Mucosa of rectum (tissue), 2 donors: Measurements from ENCODE around the gene ADPGK.

ENCODE experiments used
- H3K27ac ChIP-seq, 2 donors: one replicate each; pipeline ENCODE4 v1.7.0; 2013; ENCODE audit warnings: inconsistent platforms in 2 of 2, low read depth in 2 of 2, low read length in 2 of 2
- H3K27me3 ChIP-seq, 2 donors: one replicate each; pipeline ENCODE4 v1.7.0; 2013; ENCODE audit warnings: low read length in 2 of 2; ENCODE audit not compliant: control insufficient read depth in 2 of 2, insufficient read depth in 2 of 2
- H3K36me3 ChIP-seq, 2 donors: one replicate each; pipeline ENCODE4 v1.7.0; 2013; ENCODE audit warnings: low read length in 2 of 2; ENCODE audit not compliant: control insufficient read depth in 2 of 2, insufficient read depth in 2 of 2
- H3K4me1 ChIP-seq, 2 donors: one replicate each; pipeline ENCODE4 v1.7.0; 2013; ENCODE audit warnings: low read length in 2 of 2, mild to moderate bottlenecking in 1 of 2; ENCODE audit not compliant: control insufficient read depth in 2 of 2, insufficient read depth in 2 of 2
- H3K4me3 ChIP-seq, 2 donors: one replicate each; pipeline ENCODE4 v1.7.0; 2013; ENCODE audit warnings: low read length in 2 of 2
- H3K9ac ChIP-seq, 2 donors: one replicate each; pipeline ENCODE4 v1.7.0; 2013; ENCODE audit warnings: low read length in 2 of 2, low read depth in 1 of 2, mild to moderate bottlenecking in 1 of 2
- H3K9me3 ChIP-seq, 2 donors: one replicate each; pipeline ENCODE4 v1.7.0; 2013; ENCODE audit warnings: low read length in 2 of 2; ENCODE audit not compliant: control insufficient read depth in 2 of 2
- donor health status: healthy.
- donor health status: Normal muscosa, but diverticular disease.

The ADPGK gene

DNA sequence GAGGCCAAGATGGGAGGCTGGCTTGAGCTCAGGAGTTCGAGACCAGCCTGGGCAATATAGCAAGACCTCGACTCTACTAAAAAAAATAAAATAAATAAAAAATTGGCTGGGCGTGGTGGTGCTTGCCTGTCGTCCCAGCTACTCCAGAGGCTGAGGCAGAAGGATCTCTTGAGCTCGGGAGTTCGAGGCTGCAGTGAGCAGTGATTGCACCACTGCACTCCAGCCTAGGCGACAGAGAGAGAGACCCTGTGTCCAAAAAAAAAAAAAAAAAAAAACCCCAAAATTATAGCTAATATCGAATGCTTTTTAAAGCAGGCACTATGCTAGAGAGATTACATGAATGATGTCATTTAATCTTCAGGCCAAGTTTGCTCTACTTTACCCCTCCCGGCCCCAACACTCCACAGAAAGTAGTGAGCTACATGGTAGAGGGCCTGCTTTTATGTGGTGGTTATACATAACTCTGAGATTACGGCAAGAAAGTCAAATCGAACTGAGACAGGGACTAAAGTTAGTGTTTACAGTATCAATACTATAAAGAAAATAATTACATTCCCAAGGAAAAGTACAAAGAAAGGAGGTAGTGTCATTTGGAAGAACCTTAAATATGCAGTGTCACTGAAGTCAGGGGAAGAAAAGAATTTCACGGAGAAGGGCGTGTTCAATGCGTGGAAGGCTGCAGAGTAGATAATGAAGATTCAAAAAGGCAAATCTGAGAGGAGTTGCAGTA lies 1.1 kb downstream of the ADPGK start:
- Histone ChIP-seq H3K36me3 (no peaks in the 10 kb centered on the region), H3K27ac (peak overlapping the region in 1 of 2 donors; percentile 96), H3K9me3 (no peaks in the 10 kb centered on the region), H3K9ac (peak overlapping the region; percentile 71 to 90), H3K4me1 (peaks cover 13 to 18% of the 10 kb centered on the region in 2 donors), H3K4me3 (peak overlapping the region; percentile 80 to 92), H3K27me3 (no peaks in the 10 kb centered on the region)

GRCh38 chr15:72781631-72782030 lies 1.9 kb downstream of the ADPGK start:
- Histone ChIP-seq H3K4me1 (peaks cover 13 to 18% of the 10 kb centered on the region in 2 donors), H3K9ac (no peak overlapping the region), H3K4me3 (peak overlapping the region in 1 of 2 donors; percentile 34), H3K36me3 (no peaks in the 10 kb centered on the region), H3K27me3 (no peaks in the 10 kb centered on the region), H3K27ac (no peak overlapping the region), H3K9me3 (no peaks in the 10 kb centered on the region)

GRCh38 chr15:72778796-72779195 lies 4.8 kb downstream of the ADPGK start:
- no peak overlapping the region for H3K4me3 ChIP-seq
- H3K4me1 ChIP-seq = peaks cover 3 to 12% of the 10 kb centered on the region in 2 donors
- H3K9me3 ChIP-seq = no peaks in the 10 kb centered on the region
- H3K36me3 ChIP-seq = peaks cover 8% of the 10 kb centered on the region in 2 donors
- no peak overlapping the region for H3K27ac ChIP-seq
- H3K9ac ChIP-seq = no peak overlapping the region
- no peaks in the 10 kb centered on the region for H3K27me3 ChIP-seq

DNA sequence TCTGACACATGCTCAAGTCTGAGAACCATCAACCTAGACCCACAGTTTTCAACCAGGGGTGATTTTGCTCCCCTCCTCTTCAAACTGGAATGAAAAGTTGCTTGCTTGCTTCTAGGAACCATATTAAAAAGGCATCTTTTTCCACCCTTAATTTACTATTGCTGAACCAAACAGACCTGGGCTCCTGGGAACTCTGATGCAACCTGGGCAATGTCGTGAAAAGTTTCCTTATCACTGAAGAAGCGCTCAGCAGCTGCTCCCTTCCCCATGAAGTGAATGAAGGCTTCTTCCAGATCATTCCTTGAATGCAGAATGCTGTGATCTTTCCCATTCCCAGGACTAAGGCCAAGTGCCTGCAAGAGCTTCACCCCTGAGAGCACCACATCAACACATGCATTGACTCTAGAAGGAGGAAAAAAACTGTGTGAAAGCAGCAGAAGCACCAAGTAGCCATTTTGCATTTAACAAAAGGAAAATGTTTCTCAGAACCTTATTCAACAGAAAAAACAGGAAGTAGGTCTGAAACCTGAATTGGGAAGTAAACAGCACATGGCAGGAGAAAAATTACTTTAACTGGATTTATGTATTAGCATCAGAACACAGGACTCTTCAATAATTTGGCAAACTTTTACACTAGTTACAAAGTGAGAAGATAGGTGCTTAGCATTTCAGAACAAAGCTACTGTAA lies 8.7 kb downstream of the ADPGK start:
- H3K9ac ChIP-seq = no peak overlapping the region
- H3K9me3 ChIP-seq = no peaks in the 10 kb centered on the region
- H3K36me3 ChIP-seq = peaks cover 21 to 32% of the 10 kb centered on the region in 2 donors
- no peaks in the 10 kb centered on the region for H3K27me3 ChIP-seq
- no peak overlapping the region for H3K4me3 ChIP-seq
- peak overlapping the region in 1 of 2 donors; percentile 3 for H3K27ac ChIP-seq
- H3K4me1 ChIP-seq = no peaks in the 10 kb centered on the region

GRCh38 chr15:72771329-72771725 lies 12.2 kb downstream of the ADPGK start:
- H3K27ac ChIP-seq = no peak overlapping the region
- peaks cover 2 to 3% of the 10 kb centered on the region in 2 donors for H3K9me3 ChIP-seq
- no peak overlapping the region for H3K4me3 ChIP-seq
- H3K9ac ChIP-seq = no peak overlapping the region
- no peaks in the 10 kb centered on the region for H3K27me3 ChIP-seq
- no peaks in the 10 kb centered on the region for H3K4me1 ChIP-seq
- H3K36me3 ChIP-seq = peaks cover 35 to 54% of the 10 kb centered on the region in 2 donors

DNA sequence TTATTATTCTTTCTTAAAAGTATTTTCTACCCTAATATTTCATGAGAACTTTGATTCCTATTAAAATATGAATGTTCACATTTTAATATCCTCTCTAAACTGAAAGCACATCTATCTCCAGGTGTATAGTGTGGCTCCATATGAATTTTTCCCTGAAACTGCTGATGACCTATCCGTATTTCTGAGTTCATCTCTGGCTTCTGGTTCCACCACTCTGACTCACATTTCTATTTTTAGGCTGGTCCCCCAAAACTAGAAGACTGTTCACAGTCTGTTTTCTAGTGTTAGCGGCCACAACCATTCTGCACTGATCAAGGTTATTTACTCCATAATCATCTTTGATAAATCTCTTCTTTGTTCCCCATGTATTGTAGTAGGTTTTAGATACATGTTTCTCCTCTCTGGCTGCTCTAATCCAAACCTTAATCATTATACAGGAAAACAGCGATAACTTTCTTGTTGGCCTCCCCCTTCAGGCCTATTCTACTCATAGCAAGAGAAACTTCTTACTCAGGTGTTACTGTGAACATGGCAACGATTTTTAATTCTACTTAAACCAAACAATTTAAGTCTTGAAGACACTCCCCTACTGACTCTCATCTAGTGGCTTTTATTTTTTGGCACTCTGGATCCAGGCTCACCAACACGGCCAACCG lies 12.8 kb downstream of the ADPGK start:
- Histone ChIP-seq H3K4me3 (no peak overlapping the region), H3K9me3 (peaks cover 2 to 3% of the 10 kb centered on the region in 2 donors), H3K4me1 (no peaks in the 10 kb centered on the region), H3K9ac (no peak overlapping the region), H3K27me3 (no peaks in the 10 kb centered on the region), H3K27ac (no peak overlapping the region), H3K36me3 (peaks cover 38 to 60% of the 10 kb centered on the region in 2 donors)

DNA sequence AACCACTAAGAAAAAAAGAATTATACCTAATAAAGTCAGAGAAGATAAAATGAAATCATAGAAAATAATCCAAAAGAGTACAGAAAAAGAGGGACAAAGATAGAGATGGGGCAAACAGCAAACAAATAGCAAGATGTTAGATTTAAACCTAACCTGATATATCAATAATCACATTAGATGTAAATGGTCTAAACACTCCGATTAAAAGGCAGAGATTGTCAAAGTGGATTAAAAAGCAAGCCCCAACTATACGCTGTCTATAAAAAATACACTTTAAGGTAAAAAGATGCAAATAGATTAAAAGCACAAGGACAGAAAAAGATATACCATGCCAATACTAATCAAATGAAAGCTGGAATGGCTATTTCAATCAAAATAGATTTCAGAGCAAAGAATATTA lies 16.8 kb downstream of the ADPGK start:
- no peak overlapping the region for H3K4me3 ChIP-seq
- no peak overlapping the region for H3K9ac ChIP-seq
- peaks cover 2 to 3% of the 10 kb centered on the region in 2 donors for H3K9me3 ChIP-seq
- H3K27ac ChIP-seq = no peak overlapping the region
- no peaks in the 10 kb centered on the region for H3K27me3 ChIP-seq
- peaks cover 28 to 60% of the 10 kb centered on the region in 2 donors for H3K36me3 ChIP-seq
- no peaks in the 10 kb centered on the region for H3K4me1 ChIP-seq

GRCh38 chr15:72766025-72766424 lies 17.5 kb downstream of the ADPGK start:
- Histone ChIP-seq H3K27me3 (no peaks in the 10 kb centered on the region), H3K9ac (no peak overlapping the region), H3K36me3 (peaks cover 23 to 56% of the 10 kb centered on the region in 2 donors), H3K4me1 (no peaks in the 10 kb centered on the region), H3K27ac (no peak overlapping the region), H3K9me3 (peaks cover 2 to 3% of the 10 kb centered on the region in 2 donors), H3K4me3 (no peak overlapping the region)

DNA sequence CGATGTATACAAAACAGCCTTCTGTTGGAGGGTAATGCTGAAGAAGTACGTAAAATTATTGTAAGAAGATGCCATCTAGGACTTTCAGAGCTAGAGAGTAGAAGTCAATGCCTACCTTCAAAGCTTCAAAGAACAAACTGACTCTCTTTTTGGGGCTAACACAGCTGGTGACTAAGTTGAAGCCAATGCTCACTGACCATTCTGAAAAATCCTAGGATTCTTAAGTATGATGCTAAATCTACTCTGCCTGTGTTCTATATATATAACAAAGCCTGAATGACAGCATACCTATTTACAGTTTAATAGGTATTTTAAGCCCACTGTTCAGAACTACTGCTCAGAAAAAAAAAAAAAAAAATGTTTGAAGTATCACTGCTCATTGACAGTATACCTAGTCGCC lies 18.9 kb downstream of the ADPGK start:
- Histone ChIP-seq H3K36me3 (peaks cover 30 to 56% of the 10 kb centered on the region in 2 donors), H3K27me3 (no peaks in the 10 kb centered on the region), H3K4me3 (no peak overlapping the region), H3K4me1 (no peaks in the 10 kb centered on the region), H3K27ac (no peak overlapping the region), H3K9ac (no peak overlapping the region), H3K9me3 (peaks cover 2 to 3% of the 10 kb centered on the region in 2 donors)
